HCT116 (cell line): ENCODE measurements around the gene PSMC3. TPM values are rescaled to one million over a fixed set of nuclear protein-coding genes. Genes with fewer than 3 reads are reported as not detected.

Experiments
- ATAC-seq: fragments of 200-7000 bp; cut with Tn5 transposase; 2 replicates; pipeline ENCODE4 v1.9.1; 2020; ENCODE audit warnings: mild to moderate bottlenecking, moderate library complexity
- BruUV-seq: library from RNA; stranded (reverse); fragments of 400-500 nt; replicated peaks from 2 replicates; lab custom pipeline; 2021; lab: Mats Ljungman, UMichigan
- CTCF ChIA-PET: fragments of 300-600 bp; sonication (Branson Sonifier 250); formaldehyde crosslinking; loops from one replicate; lab custom pipeline; 2021; ENCODE audit warnings: antibody characterized with exemption; lab: Charles Lee
- POLR2A ChIA-PET: fragments of 300-600, 350-600 bp; sonication (Branson Sonifier 250); formaldehyde crosslinking; loops from one replicate; lab custom pipeline; 2021; ENCODE audit warnings: antibody characterized with exemption; lab: Charles Lee
- RAD21 ChIA-PET, 2 experiments: fragments of 300-600 bp; sonication (Branson Sonifier 250); formaldehyde crosslinking; loops; one replicate each; lab custom pipeline; 2023; ENCODE audit warnings: low total read pairs in 2 of 2; ENCODE audit not compliant: uncharacterized antibody in 2 of 2, unreplicated experiment in 2 of 2, low non-redundant PET in 1 of 2; lab: Charles Lee
- DNase-seq: peaks from one replicate; pipeline ENCODE4 v3.0.0-alpha.2; 2010; ENCODE audit warnings: low read depth, low spot score
- H2AFZ ChIP-seq: fragments of 200-600 bp; shearing (Covaris generic), sonication (generic); 2 replicates; pipeline ENCODE4 v1.6.1; 2017; ENCODE audit warnings: low read depth, mixed run types, mixed read lengths, antibody characterized with exemption, low read length; ENCODE audit not compliant: poor library complexity, severe bottlenecking
- H3K27ac ChIP-seq: 2 replicates; pipeline ENCODE4 v1.5.1; 2012; ENCODE audit warnings: low read depth, low read length
- H3K27me3 ChIP-seq: fragments of 200-600 bp; sonication (generic); 2 replicates; pipeline ENCODE4 v1.6.1; 2016; ENCODE audit warnings: mixed run types, low read length, mixed read lengths; ENCODE audit not compliant: insufficient read depth
- H3K36me3 ChIP-seq, 2 experiments: fragments of 200-500 bp in 1 of 2; fragments of 200-600 bp in 1 of 2; sonication (Bioruptor generic) in 1 of 2; sonication (generic) in 1 of 2; 2 replicates each; pipeline versions ENCODE4 v1.5.1 to v1.6.1; 2014 to 2016; ENCODE audit warnings: low read length in 2 of 2, inconsistent platforms in 1 of 2, mixed read lengths in 1 of 2, mixed run types in 1 of 2; ENCODE audit not compliant: insufficient read depth in 2 of 2, control insufficient read depth in 1 of 2
- H3K4me1 ChIP-seq, 2 experiments: fragments of 200-600 bp in 1 of 2; sonication (generic) in 1 of 2; 2 replicates each; pipeline versions ENCODE4 v1.5.1 to v1.6.1; 2012 to 2017; ENCODE audit warnings: low read length in 2 of 2, inconsistent platforms in 1 of 2, mild to moderate bottlenecking in 1 of 2, mixed read lengths in 1 of 2, mixed run types in 1 of 2, moderate library complexity in 1 of 2; ENCODE audit not compliant: insufficient read depth in 2 of 2, control insufficient read depth in 1 of 2
- H3K4me2 ChIP-seq: fragments of 200-600 bp; sonication (generic); 2 replicates; pipeline ENCODE4 v1.6.1; 2017; ENCODE audit warnings: mixed run types, low read length, mixed read lengths
- H3K4me3 ChIP-seq, 2 experiments: fragments of 200-600 bp in 1 of 2; sonication (generic) in 1 of 2; replicated peaks in 1 of 2; 2 replicates each; pipeline ENCODE4 v1.5.1; 2011 to 2016; ENCODE audit warnings: low read length in 2 of 2, control low read depth in 1 of 2, low read depth in 1 of 2, mild to moderate bottlenecking in 1 of 2, mixed read lengths in 1 of 2, mixed run types in 1 of 2
- H3K79me2 ChIP-seq: fragments of 200-600 bp; sonication (generic); 2 replicates; pipeline ENCODE4 v1.6.1; 2017; ENCODE audit warnings: mild to moderate bottlenecking, mixed run types, low read length, moderate library complexity, mixed read lengths; ENCODE audit not compliant: insufficient read depth
- H3K9ac ChIP-seq: fragments of 200-600 bp; sonication (generic); 2 replicates; pipeline ENCODE4 v1.6.1; 2016; ENCODE audit warnings: low read length, mixed read lengths
- H3K9me2 ChIP-seq: fragments of 200-600 bp; sonication (generic), shearing (Covaris generic); 2 replicates; pipeline ENCODE4 v1.6.1; 2017; ENCODE audit warnings: mixed run types, mild to moderate bottlenecking, moderate library complexity; ENCODE audit not compliant: insufficient read depth
- H3K9me3 ChIP-seq, 2 experiments: fragments of 200-500 bp in 1 of 2; fragments of 200-600 bp in 1 of 2; sonication (Bioruptor generic) in 1 of 2; sonication (generic) in 1 of 2; 2 replicates each; pipeline ENCODE4 v1.6.1; 2014 to 2017; ENCODE audit warnings: low read length in 2 of 2, mixed read lengths in 2 of 2, inconsistent platforms in 1 of 2, low read depth in 1 of 2, mild to moderate bottlenecking in 1 of 2, mixed run types in 1 of 2, moderate library complexity in 1 of 2; ENCODE audit not compliant: control insufficient read depth in 1 of 2, insufficient read depth in 1 of 2
- H4K20me1 ChIP-seq: fragments of 200-600 bp; sonication (generic), shearing (Covaris generic); 2 replicates; pipeline ENCODE4 v1.6.1; 2017; ENCODE audit warnings: mixed run types, mild to moderate bottlenecking, moderate library complexity; ENCODE audit not compliant: insufficient read depth
- CTCF ChIP-seq, 3 experiments: fragments of 200-600 bp in 1 of 3; sonication (generic) in 1 of 3; IDR thresholded peaks in 2 of 3; conservative IDR thresholded peaks in 1 of 3; 2 replicates each; pipeline ENCODE4 v1.5.1; 2012 to 2017; ENCODE audit warnings: low read depth in 2 of 3, low read length in 2 of 3, antibody characterized with exemption in 1 of 3, borderline replicate concordance in 1 of 3, control low read depth in 1 of 3, mild to moderate bottlenecking in 1 of 3, mixed read lengths in 1 of 3, mixed run types in 1 of 3, moderate library complexity in 1 of 3; ENCODE audit not compliant: insufficient read depth in 1 of 3
- ELF1 ChIP-seq: IDR thresholded peaks from 2 replicates; pipeline ENCODE4 v1.6.1; 2012; ENCODE audit warnings: low read depth, borderline replicate concordance
- MAX ChIP-seq: IDR thresholded peaks from 2 replicates; pipeline ENCODE4 v1.6.1; 2012
- POLR2AphosphoS5 ChIP-seq: IDR thresholded peaks from 2 replicates; pipeline ENCODE4 v1.6.1; 2011; ENCODE audit warnings: mild to moderate bottlenecking, low read depth, low read length, moderate library complexity
- SRF ChIP-seq: IDR thresholded peaks from 2 replicates; pipeline ENCODE4 v1.6.1; 2012; ENCODE audit warnings: low read depth
- intact Hi-C: fragments of 100-400 bp; cut with micrococcal nuclease; formaldehyde crosslinking; loops from 2 replicates; pipeline ENCODE4 v1.10.0; 2022
- total RNA-seq: library from RNA; stranded (reverse); gene quantifications from one replicate; pipeline ENCODE4 v1.2.1, GENCODE V29; 2021; ENCODE audit not compliant: unreplicated experiment

PSMC3 gene
- total RNA-seq, 1 experiment from 2014 or later, result 155 TPM

DNA sequence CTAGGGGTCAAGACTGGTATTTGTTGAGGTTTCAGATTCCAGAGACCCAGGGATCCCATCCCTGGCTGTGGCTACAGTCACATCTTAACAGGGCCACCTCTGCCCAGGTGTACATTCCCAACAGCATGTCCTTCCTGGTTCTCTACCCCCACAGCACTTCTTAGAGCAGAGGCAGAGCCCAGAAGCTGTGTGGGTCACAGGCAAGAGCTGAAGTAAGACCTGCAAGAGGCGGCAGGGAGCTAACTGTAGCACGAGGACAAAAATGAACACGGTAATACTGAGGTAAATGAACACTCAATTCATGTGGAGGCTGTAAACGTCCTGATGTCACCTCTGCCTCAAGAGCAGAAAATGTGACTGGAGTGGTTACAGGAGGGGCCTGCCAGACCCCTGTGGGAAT is 44.4 kb upstream of the PSMC3 start:
- CTCF ChIA-PET, result interaction anchor here (1.6 kb wide), 1 partner anchor 16 kb away, joined by 4 read pairs; no protein-coding TSS in a partner anchor
- H3K27ac ChIP-seq, result no peak overlapping the region
- H3K79me2 ChIP-seq, result peaks cover 46% of the 10 kb centered on the region
- TF ChIP-seq CTCF (IDR thresholded peaks at IDR 0.05 in 2 of 3, conservative IDR thresholded peaks at IDR 0.05 in 1 of 3; ENCODE audit: borderline replicate concordance in 1 of 3, insufficient read depth in 1 of 3, low read depth in 2 of 3, low read length in 2 of 3) (no peak), MAX (no peak), ELF1 (no peak), SRF (no peak), POLR2AphosphoS5 (no peak)
- no peak overlapping the region for H3K4me3 ChIP-seq
- no peak for DNase-seq
- H3K36me3 ChIP-seq, result peaks cover 46 to 60% of the 10 kb centered on the region in 2 experiments
- BruUV-seq, result no TSS peak
- no peak overlapping the region for H3K4me2 ChIP-seq
- H3K4me1 ChIP-seq, result peaks cover 0 to 4% of the 10 kb centered on the region in 2 experiments; a peak in 1 of 4 replicates
- RAD21 ChIA-PET, result no interaction called here
- POLR2A ChIA-PET, result no interaction called here
- no peaks in the 10 kb centered on the region for H3K27me3 ChIP-seq
- H2AFZ ChIP-seq, result no peak overlapping the region
- no peaks in the 10 kb centered on the region for H3K9me3 ChIP-seq
- H3K9me2 ChIP-seq, result no peaks in the 10 kb centered on the region
- no peaks in the 10 kb centered on the region; the same call in 1 of the 2 replicates for H4K20me1 ChIP-seq
- no peak for ATAC-seq
- H3K9ac ChIP-seq, result no peak overlapping the region
- intact Hi-C loops, result no loop called here
